HG02763 (cell line): ENCODE data around the gene HOXA10.

ENCODE experiments used
- ATAC-seq: cut with Tn5 transposase; IDR thresholded peaks from one replicate; pipeline ENCODE4 v1.9.1; 2021; ENCODE audit warnings: mild to moderate bottlenecking, moderate library complexity; ENCODE audit not compliant: unreplicated experiment

The HOXA10 gene

GRCh38 chr7:27203964-27204594 is 30.0 kb upstream of the HOXA10 start:
- ATAC-seq = no peak

- no peak for ATAC-seq
Measured at GRCh38 chr7:27203365-27203953, 29.3 kb upstream of the HOXA10 start.

GRCh38 chr7:27202862-27203134 is 28.7 kb upstream of the HOXA10 start:
- ATAC-seq = no peak

- ATAC-seq = no peak
Measured at GRCh38 chr7:27202018-27202861, 28.1 kb upstream of the HOXA10 start.

GRCh38 chr7:27201580-27202017 is 27.5 kb upstream of the HOXA10 start:
- ATAC-seq = no peak

GRCh38 chr7:27200761-27201579 is 26.9 kb upstream of the HOXA10 start:
- no peak for ATAC-seq

GRCh38 chr7:27199849-27200760 is 26.0 kb upstream of the HOXA10 start, which contains the start of gene HOXA13:
HOXA13 (minus strand) TSS chr7:27200091; CDS start chr7:27200077, 14 bp downstream.
- no peak for ATAC-seq

- no peak for ATAC-seq
Measured at GRCh38 chr7:27198871-27199801, 25.0 kb upstream of the HOXA10 start.

GRCh38 chr7:27198138-27198841 is 24.2 kb upstream of the HOXA10 start:
- ATAC-seq = no peak

- no peak for ATAC-seq
Measured at GRCh38 chr7:27197137-27198042, 23.3 kb upstream of the HOXA10 start.

GRCh38 chr7:27196287-27196767 is 22.2 kb upstream of the HOXA10 start:
- no peak for ATAC-seq

- no peak for ATAC-seq
Measured at GRCh38 chr7:27194686-27195379, 20.7 kb upstream of the HOXA10 start.

- no peak for ATAC-seq
Measured at GRCh38 chr7:27194002-27194352, 19.9 kb upstream of the HOXA10 start.

GRCh38 chr7:27193335-27194001 is 19.3 kb upstream of the HOXA10 start:
- no peak for ATAC-seq

- no peak for ATAC-seq
Measured at GRCh38 chr7:27192546-27193334, 18.6 kb upstream of the HOXA10 start.
